GM12878 (cell line): ENCODE results near the gene CTNNA3. TPM values are rescaled to one million over a fixed set of nuclear protein-coding genes. Genes with fewer than 3 reads are reported as not detected.

Experiments
- ATAC-seq: fragments of 200-7000 bp; cut with Tn5 transposase; 3 replicates; pipeline ENCODE4 v1.9.1; 2020; ENCODE audit warnings: mild to moderate bottlenecking, moderate library complexity
- BruUV-seq: library from RNA; stranded (reverse); fragments of 400-500 nt; replicated peaks from 2 replicates; lab custom pipeline; 2021; lab: Mats Ljungman, UMichigan
- CTCF ChIA-PET: fragments of 300-600 bp; sonication (Branson Sonifier 250); formaldehyde crosslinking; extraction: SDS; loops from one replicate; lab custom pipeline; 2021; ENCODE audit warnings: inconsistent platforms; lab: Yijun Ruan, JAX
- POLR2A ChIA-PET: fragments of 350-600 bp; formaldehyde crosslinking; extraction: SDS; loops from one replicate; lab custom pipeline; 2021; ENCODE audit warnings: inconsistent platforms; lab: Charles Lee
- RAD21 ChIA-PET: fragments of 300-600 bp; sonication (Branson Sonifier 250); formaldehyde crosslinking; loops from one replicate; lab custom pipeline; 2023; ENCODE audit warnings: antibody characterized with exemption; ENCODE audit not compliant: unreplicated experiment; lab: Charles Lee
- SMC1A ChIA-PET: fragments of 300-600 bp; sonication (Branson Sonifier 250); formaldehyde crosslinking; loops from one replicate; lab custom pipeline; 2023; ENCODE audit not compliant: unreplicated experiment, uncharacterized antibody; lab: Charles Lee
- DNase-seq: peaks from one replicate; pipeline ENCODE4 v3.0.0-alpha.2; 2011; ENCODE audit warnings: low read depth, low spot score
- FAIRE-seq: peaks from 3 replicates; lab custom pipeline; 2011; peaks lifted over from hg19 to GRCh38; lab: Jason Lieb, UNC
- H2AFZ ChIP-seq: 2 replicates; pipeline ENCODE4 v1.6.0; 2011; ENCODE audit warnings: low read depth, low read length, control low read depth; ENCODE audit not compliant: control insufficient read depth
- H3K27ac ChIP-seq: 2 replicates; pipeline ENCODE4 v1.5.1; 2011; ENCODE audit warnings: control low read depth; ENCODE audit not compliant: control insufficient read depth, insufficient read depth
- H3K27me3 ChIP-seq, 2 experiments: replicated peaks in 1 of 2; 2 replicates each; pipeline versions ENCODE4 v1.6.0 to v1.6.1; 2011; ENCODE audit warnings: low read length in 1 of 2; ENCODE audit not compliant: control insufficient read depth in 2 of 2, insufficient read depth in 2 of 2
- H3K36me3 ChIP-seq, 2 experiments: 2 replicates each; pipeline ENCODE4 v1.5.1; 2011; ENCODE audit warnings: low read length in 1 of 2; ENCODE audit not compliant: control insufficient read depth in 2 of 2, insufficient read depth in 2 of 2
- H3K4me1 ChIP-seq: 2 replicates; pipeline ENCODE4 v1.6.1; 2011; ENCODE audit warnings: mild to moderate bottlenecking, low read length, moderate library complexity, mixed read lengths; ENCODE audit not compliant: control insufficient read depth, insufficient read depth
- H3K4me2 ChIP-seq: 2 replicates; pipeline ENCODE4 v1.6.0; 2011; ENCODE audit warnings: control low read depth; ENCODE audit not compliant: control insufficient read depth, insufficient read depth
- H3K4me3 ChIP-seq: fragments of 200-600 bp; sonication (generic); 2 replicates; pipeline ENCODE4 v1.5.1; 2016
- H3K79me2 ChIP-seq: 2 replicates; pipeline ENCODE4 v1.6.0; 2011; ENCODE audit warnings: low read length; ENCODE audit not compliant: control insufficient read depth, insufficient read depth
- H3K9ac ChIP-seq: 2 replicates; pipeline ENCODE4 v1.8.0; 2011; ENCODE audit warnings: low read length, control low read depth, mixed read lengths; ENCODE audit not compliant: control insufficient read depth, insufficient read depth
- H3K9me3 ChIP-seq: replicated peaks from 3 replicates; pipeline ENCODE4 v1.5.1; 2011; ENCODE audit warnings: mild to moderate bottlenecking, low read length; ENCODE audit not compliant: control insufficient read depth, insufficient read depth
- H4K20me1 ChIP-seq: 2 replicates; pipeline ENCODE4 v1.6.0; 2011; ENCODE audit not compliant: control insufficient read depth, insufficient read depth
- DPF2 ChIP-seq: fragments of 450-650 bp; IDR thresholded peaks from 2 replicates; pipeline ENCODE4 v1.6.1; 2017; ENCODE audit warnings: mild to moderate bottlenecking
- HCFC1 ChIP-seq: fragments of 150-350 bp; IDR thresholded peaks from 2 replicates; pipeline ENCODE4 v1.6.1; 2014; ENCODE audit warnings: low read length
- PRDM15 ChIP-seq: fragments of 450-650 bp; formaldehyde crosslinking; IDR thresholded peaks from 2 replicates; pipeline ENCODE4 v1.4.0; 2020; ENCODE audit warnings: mild to moderate bottlenecking, moderate library complexity
- RB1 ChIP-seq: fragments of 450-650 bp; formaldehyde crosslinking; IDR thresholded peaks from 2 replicates; pipeline ENCODE4 v1.6.1; 2017; ENCODE audit warnings: mild to moderate bottlenecking, borderline replicate concordance
- SREBF1 ChIP-seq: IDR thresholded peaks from 2 replicates; pipeline ENCODE4 v1.6.1; 2012; ENCODE audit warnings: mild to moderate bottlenecking, low read length
- YY1 ChIP-seq: IDR thresholded peaks from 2 replicates; pipeline ENCODE4 v1.6.1; 2011; ENCODE audit warnings: low read depth, mild to moderate bottlenecking, low read length
- WGBS: methylation state at CpG from one replicate; pipeline ENCODE4 v1.1.6; 2016; ENCODE audit warnings: low lambda C conversion rate; ENCODE audit not compliant: insufficient replicate concordance, insufficient coverage; ENCODE audit errors: missing lambda C conversion rate; 5-methylcytosine and 5-hydroxymethylcytosine counted together
- in situ Hi-C: fragments of 300-500 bp; cut with MboI; formaldehyde crosslinking; loops from 9 replicates; pipeline ENCODE4 v1.14.3; 2018; ENCODE audit warnings: mixed read lengths
- intact Hi-C: fragments of 100-400 bp; cut with micrococcal nuclease; formaldehyde crosslinking; loops from one replicate; pipeline ENCODE4 v1.14.2; 2022; ENCODE audit not compliant: unreplicated experiment
- polyA plus RNA-seq, 11 experiments: library from polyadenylated mRNA; depleted of rRNA in 4 of 11; unstranded in 6 of 11; stranded (reverse) in 5 of 11; fragments of >200 nt; fragmentation: Nextera tagmentation in 4 of 11; fragmentation: Illumina TruSeq in 1 of 11; extraction: Ambion mirVana in 4 of 11; extraction: Trizol in 1 of 11; gene quantifications; 1 replicate in 1 of 11; 2 replicates in 10 of 11; pipeline versions ENCODE4 v1.2.1 to v1.2.3, GENCODE V29; 2011 to 2016; ENCODE audit warnings: inconsistent platforms in 2 of 11, missing spikeins in 2 of 11, low read depth in 1 of 11
- total RNA-seq, 4 experiments: library from RNA; depleted of rRNA in 3 of 4; stranded (reverse); fragments of >200 nt in 3 of 4; fragmentation: Illumina TruSeq in 1 of 4; extraction: Trizol in 1 of 4; gene quantifications; 2 replicates each; pipeline versions ENCODE4 v1.2.1 to v1.2.3, GENCODE V29; 2013 to 2021

The CTNNA3 gene
- total and polyA plus RNA-seq, 10 of the 15 experiments (the other 5 are each of a cell fraction or from before 2014, with no cell fraction given) = under 0.01 to 4.5 (median 0.22) TPM; not detected in 2

- BruUV-seq = no TSS peak
Measured at GRCh38 chr10:67386260-67386659, 309.7 kb downstream of the CTNNA3 start.

More at GRCh38 chr10:67386260-67386659, 309.7 kb downstream of the CTNNA3 start:
- H3K4me2 ChIP-seq = no peak overlapping the region
- no peak for DNase-seq
- no peak overlapping the region for H2AFZ ChIP-seq
- TF ChIP-seq HCFC1 (no peak), RB1 (no peak), YY1 (no peak), PRDM15 (CRISPR knock-in tag) (no peak), SREBF1 (no peak), DPF2 (no peak)
- TF ChIP-seq, all 136 proteins: peak for 0
- no peak for FAIRE-seq
- no peaks in the 10 kb centered on the region for H3K36me3 ChIP-seq
- no peak overlapping the region for H3K4me3 ChIP-seq
- no peaks in the 10 kb centered on the region for H3K9me3 ChIP-seq
- H3K27ac ChIP-seq = no peak overlapping the region
- CTCF ChIA-PET = no interaction called here
- H3K27me3 ChIP-seq = no peaks in the 10 kb centered on the region; a peak in 1 of 4 replicates
- no peaks in the 10 kb centered on the region for H4K20me1 ChIP-seq
- ATAC-seq = no peak
- no peaks in the 10 kb centered on the region for H3K79me2 ChIP-seq
- H3K9ac ChIP-seq = no peak overlapping the region
- H3K4me1 ChIP-seq = no peaks in the 10 kb centered on the region
- in situ Hi-C loops (no loop called here), intact Hi-C loops (no loop called here)
- RAD21 ChIA-PET = interaction anchor here (0.8 kb wide), 1 partner anchor 120 kb away, joined by 4 read pairs; no protein-coding TSS in a partner anchor
- 25% methylated on average over 3 of the region's 3 CpGs for WGBS
- POLR2A ChIA-PET = interaction anchor here (0.6 kb wide), 1 partner anchor 225 kb away, joined by 3 read pairs; no protein-coding TSS in a partner anchor
- SMC1A ChIA-PET = no interaction called here
